Measurements from ENCODE around the gene ZIC4.

DNA sequence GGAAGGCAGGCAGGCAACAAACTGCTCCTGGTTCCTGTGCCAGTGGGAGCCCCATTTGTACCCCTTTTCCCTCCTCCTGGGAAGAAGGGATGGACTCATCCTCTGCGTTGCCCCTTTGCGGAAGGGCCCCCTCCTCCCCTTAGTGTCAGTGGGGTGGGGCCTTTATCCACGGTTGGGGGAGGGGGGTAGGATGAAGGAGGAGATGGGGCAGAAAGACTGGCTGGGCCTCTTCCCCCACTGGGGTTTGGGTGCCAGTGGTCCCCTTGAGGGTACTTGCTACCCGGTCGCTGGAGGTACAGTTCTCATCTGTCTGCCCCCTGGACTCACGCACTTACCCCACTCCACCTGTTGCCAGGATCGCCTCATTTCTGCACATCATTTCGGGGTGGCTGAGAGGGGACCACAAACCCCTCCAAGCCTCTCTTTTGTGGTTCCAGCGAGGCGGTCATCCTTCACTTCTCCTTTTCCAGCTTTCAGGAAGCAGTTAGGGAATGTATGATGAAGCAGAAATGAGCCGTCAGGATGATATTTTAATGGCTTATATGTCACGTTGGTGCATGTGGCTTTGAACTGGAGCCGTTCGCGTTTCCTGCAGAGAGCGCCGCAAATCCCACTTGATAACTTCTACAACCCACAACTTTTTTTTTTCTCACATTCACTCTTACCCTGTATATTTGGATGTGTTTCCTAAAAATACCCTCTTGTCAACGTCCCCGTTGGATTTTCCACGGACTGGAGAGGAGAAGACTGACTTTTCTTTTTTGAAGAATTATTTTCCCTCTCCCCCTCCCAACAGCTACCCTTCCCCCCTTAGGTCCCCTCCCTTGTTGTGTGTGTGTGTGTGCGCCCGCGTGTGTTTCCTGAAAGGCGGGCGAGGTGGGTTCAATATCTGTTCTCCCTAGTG is at the start of gene ZIC4:
- TF ChIP-seq POLR2AphosphoS5 (IDR thresholded peaks at IDR 0.05; ENCODE audit: borderline replicate concordance, low read depth, low read length) (no peak), EZH2 (IDR thresholded peaks at IDR 0.05) (no peak), FOXP2 (optimal IDR thresholded peaks at IDR 0.05; ENCODE audit: control extremely low read depth, extremely low read length, insufficient read depth) (no peak)

All from SK-N-MC (cell line).